NCI-H146 (cell line): ENCODE measurements around the gene TRIM66.

ENCODE experiments used
- DNase-seq: peaks from one replicate; lab custom pipeline; 2025; lab: John Stamatoyannopoulos, UW

Gene TRIM66

DNA sequence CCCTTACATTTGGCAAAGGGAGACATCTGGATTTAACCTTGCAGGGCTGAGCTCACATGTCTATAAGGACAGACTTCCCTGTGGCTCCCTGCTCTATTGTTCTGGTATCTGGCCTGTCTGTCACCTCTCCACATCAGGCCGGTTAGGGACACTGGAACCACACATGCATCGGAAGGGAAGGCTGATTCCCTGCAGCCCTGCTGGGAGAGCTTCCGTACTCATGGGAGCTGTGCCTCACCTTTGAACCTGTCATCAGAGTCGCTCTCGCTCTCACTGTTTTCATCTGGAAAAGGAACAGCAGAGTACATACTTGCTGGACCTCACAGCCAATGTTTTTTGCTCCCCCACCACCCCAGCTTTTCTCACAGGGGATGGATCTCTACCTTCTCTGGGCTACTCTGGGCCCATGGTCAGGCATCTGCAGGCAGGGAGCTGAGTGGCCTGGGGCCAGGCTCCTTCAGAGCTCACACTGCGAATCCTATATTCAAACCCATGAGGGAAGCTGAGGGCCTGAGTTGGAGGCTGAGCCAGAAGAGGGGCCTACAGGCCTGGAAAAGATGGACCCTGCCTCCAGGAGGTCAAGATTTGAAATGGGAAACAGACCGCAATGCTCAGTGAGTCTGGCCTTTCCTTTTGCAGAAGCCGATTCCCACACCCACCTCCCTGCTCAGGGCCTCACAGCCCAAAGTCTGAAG lies 31.4 kb upstream of the TRIM66 start:
- DNase-seq, result no peak

DNA sequence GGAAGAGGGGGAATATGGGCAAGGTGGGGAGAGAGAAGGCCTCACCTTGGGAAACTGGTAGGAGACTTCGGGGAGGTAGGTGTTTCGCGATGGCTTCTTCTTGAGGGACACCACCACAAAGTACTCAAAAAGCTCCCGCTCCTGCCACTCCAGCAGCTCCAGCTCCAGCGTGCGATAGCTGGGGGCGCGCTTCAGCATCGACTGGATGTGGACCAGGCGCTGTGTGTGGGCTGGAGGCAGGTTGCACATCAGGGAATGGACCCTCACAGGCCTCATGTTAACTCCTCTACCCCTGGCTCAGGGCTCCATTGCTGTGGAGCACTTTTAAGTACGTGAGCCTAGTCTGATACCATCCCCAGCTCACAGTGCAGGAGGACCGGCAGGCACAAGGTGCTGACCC lies 30.0 kb upstream of the TRIM66 start:
- no peak for DNase-seq

DNA sequence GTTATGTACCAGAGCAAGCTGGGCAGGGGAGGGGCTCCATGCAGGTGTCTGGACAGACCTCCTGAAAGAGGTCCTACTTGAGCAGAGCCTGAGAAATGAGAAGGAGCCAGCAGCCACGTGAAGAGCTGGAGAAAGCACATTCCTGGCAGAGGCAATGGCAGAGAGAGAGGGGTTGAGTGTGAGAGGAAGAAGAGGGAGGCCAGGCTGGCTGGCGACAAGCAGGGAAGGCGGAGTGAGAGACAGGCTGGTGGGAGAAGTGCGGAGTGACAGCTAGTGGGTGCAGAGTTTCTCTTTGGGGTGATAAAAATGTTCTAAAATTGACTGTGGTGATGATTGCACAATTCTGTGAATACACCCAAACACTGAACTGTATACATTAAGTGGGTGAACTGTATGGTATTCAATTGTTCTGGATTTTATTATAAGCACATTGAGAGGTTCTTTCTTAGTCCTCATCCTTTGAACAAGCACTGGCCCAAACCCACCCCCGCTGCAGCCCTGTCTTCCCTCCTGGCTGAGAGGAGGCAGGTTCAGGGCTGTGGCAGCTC lies 29.5 kb upstream of the TRIM66 start:
- no peak for DNase-seq

- DNase-seq, result no peak
Measured at GRCh38 chr11:8709777-8710176, 27.3 kb upstream of the TRIM66 start.

- no peak for DNase-seq
Measured at GRCh38 chr11:8709002-8709672, 26.7 kb upstream of the TRIM66 start.

GRCh38 chr11:8707541-8708191 lies 25.2 kb upstream of the TRIM66 start:
- no peak for DNase-seq

DNA sequence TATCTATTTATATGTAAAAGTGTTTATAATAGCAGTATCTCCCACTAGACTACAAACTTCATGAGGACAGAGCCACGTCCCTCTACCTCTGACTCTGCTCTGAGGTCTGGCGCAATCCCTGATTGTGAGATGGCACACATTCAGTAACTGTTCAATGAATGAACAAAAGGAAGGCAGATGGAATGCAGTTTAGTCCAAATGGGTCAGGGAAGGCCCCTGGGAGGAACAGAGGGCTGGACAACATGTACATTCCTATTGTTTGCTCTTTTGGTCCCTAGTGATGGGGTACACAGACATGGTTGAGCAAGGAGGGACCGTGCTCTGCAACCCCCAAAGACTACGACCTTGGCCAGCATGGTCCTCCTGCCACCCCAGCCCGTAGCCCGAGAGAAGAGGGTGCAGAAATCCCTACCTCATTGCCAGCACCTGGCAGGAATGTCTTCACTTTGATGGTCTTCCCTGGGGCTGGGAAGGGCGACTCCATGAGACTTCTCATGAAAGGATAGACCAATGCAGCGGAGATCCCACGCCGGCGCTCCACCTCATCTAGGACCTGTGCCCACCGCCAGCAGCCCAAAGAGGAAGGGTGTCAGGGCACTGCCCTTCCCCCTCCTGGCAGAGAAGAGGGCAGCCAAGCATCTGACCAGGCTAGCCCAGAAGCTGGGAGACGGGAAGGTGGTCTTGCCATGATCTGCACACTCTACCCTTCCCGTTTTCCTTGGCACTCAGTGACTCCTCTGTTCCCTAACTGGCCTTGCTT lies 24.4 kb upstream of the TRIM66 start:
- DNase-seq, result no peak

GRCh38 chr11:8705146-8705545 lies 22.7 kb upstream of the TRIM66 start:
- no peak for DNase-seq

DNA sequence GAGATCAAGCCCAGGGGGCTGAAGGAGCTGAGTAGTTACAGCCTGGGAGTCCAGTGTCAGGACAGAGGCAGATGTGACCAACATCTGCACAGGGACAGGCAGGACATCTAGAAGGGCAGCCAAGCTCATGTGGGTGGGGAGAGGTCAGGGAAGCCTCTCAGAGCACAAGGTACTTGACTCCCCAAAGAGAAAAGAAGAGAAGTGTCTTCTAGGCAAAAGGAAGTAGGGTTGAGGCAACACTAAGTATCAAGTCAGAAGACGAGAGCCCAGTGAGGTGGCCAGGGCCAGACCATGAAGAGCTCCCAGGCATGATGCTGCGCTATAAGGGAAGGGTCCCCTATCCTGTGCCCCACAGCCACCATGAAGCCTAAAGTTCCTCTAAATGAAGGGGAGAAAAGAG lies 21.7 kb upstream of the TRIM66 start:
- DNase-seq, result no peak

GRCh38 chr11:8702598-8702915 lies 20.1 kb upstream of the TRIM66 start:
- DNase-seq, result no peak

DNA sequence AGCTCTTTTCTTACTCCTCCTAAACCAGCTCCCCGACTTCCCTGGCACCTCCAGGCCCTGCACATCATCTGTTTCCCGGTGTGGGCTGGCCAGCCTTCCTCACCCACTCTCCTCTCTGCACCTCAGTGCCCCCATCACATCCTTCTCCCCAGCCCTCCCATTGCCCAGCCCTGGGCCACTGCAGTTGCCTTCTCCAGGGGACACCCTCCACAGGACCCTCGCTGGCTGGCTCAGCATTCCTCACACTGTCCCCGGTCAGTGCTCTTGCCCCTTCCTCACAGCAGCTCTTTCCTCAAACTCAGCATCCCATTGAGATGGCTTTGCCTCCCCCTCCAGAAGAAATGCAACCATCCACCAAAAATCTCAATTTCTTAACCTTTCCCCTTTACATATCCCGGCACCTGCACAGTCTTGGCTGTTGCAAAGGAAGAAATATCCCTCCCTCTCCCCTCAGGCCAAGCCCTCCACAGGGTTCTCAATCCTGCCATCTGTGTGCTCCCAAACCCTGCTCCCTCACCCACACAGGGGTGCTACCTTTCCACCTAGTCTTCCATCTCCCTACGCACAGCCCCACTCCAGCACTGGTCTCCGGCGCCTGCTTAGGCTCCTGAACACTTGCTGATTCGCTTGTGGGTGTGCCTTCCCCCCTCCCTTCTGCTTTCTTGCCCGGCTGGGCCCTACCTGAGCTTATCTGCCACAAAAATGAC lies 19.6 kb upstream of the TRIM66 start:
- no peak for DNase-seq

GRCh38 chr11:8699903-8700302 lies 17.4 kb upstream of the TRIM66 start:
- no peak for DNase-seq

DNA sequence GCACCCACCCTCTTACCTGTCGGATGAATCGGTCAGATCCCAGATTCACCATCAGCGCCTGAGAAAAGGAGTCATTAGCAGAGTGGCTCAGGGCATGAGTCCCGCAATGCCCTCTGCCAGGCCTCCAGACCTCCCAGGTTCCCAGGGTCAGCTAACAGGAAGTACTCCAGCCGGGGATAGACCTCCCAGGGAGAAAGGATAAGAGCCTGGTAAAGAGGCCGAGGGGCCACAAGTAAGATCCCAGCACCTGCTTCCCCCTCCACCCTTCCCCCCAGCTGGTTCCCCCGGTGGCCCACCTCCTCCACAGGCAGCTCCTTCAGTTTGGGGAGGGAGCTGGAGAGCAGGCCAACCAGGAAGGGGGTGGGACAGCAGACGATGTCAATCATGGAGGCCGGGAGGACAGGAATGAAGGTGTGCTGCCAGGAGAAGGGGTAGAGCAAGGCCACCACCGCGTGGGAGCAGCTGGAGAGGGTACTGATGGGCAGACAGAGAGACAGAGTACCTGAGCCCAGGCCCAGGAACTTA lies 16.5 kb upstream of the TRIM66 start:
- DNase-seq, result no peak

DNA sequence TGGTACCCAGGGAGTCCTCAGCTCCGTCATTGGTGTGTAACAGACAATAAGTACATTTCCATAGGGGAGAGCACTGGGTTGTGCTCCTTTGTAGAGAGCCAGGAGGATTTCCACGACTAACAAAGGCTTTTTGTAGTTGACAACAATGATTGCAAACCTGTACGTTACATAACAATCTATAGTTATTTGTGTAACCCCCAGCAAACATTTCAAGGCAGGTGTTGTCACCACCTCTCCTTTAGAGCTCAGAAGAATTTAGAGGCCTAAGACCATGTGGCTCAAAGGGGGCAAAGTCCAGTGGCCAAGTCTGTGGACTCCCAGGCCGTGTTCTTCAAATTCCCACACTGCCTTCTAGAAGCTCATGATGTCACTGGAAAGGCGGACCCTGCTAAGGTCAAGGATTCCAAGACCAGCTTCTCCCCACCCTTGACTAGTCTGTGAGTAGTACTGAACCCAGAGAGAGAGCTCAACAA lies 15.9 kb upstream of the TRIM66 start:
- no peak for DNase-seq

DNA sequence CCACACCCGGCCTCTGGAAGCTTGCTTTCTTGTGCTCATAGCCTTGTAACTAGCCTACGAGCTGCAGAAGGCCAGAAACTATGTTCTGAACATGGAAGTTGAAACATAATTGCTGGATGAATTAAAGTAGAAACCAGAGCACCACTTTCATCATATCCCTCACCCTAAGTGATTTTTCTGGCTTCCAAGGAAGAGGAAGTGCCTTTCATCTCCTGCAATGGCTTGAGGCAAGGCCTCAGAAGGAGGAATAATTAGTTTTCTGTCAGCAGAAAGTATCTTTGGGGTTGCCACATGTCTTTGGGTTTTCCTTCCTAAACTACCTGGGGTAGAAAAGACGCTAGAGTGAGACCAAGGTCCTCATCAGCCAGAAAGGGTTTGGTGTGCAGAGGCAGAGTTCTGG lies 14.6 kb upstream of the TRIM66 start:
- DNase-seq, result no peak

- peak; percentile 15 for DNase-seq
Measured at GRCh38 chr11:8694137-8694536, 11.7 kb upstream of the TRIM66 start.

GRCh38 chr11:8693555-8693954 lies 11.1 kb upstream of the TRIM66 start:
- DNase-seq, result no peak

- DNase-seq, result no peak
Measured at GRCh38 chr11:8693010-8693551, 10.6 kb upstream of the TRIM66 start.

GRCh38 chr11:8692417-8692816 lies 10.0 kb upstream of the TRIM66 start:
- no peak for DNase-seq

GRCh38 chr11:8691601-8692000 lies 9.1 kb upstream of the TRIM66 start:
- no peak for DNase-seq
